Stimulated activated CD8-positive, alpha-beta memory T cell treated with anti-CD3 and anti-CD28 coated beads, Interleukin-15, amount 100 ng/mL, for 24 hours (primary cell): Measurements from ENCODE around the gene KCNN3.

Experiments used
- DNase-seq: peaks from one replicate; pipeline ENCODE4 v3.0.0-alpha.2; 2020; ENCODE audit warnings: low read depth

The KCNN3 gene

GRCh38 chr1:154661110-154661509, 209.0 kb downstream of the KCNN3 start:
- no peak for DNase-seq

DNA sequence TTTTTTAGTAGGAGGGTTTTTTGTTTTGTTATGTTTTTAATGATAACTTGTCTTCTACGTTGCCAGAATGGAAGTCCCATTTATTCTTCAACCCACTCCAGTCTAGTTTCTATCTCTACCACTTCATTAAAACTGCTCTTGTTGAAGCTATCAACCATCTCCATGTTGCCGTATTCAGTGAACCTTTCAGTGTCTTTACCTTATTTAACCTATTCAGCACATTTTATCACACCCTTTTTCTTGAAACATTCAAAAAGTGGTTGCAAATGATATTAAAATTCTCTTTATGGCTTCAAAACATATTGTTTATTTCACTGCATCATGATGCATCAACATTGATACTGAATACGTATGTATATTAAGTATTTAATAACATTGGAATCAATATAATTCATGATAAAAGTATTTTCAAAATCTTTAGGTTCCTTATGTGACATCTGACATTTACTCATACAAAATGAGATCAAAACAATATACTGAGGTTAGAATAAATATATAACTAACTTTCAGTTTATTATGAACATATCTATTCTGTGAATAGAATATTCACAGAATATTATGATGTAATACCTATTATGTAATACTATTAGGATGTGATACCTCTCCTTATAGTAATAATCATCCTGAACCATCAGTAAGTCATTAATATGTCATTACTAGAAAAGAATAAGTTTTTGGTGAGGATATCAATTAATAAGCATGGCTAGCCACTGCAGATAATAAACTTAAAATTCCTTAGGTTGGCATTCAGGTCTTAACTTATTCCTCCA, 210.1 kb downstream of the KCNN3 start:
- no peak for DNase-seq

- no peak for DNase-seq
Observed at GRCh38 chr1:154657556-154657955, 212.5 kb downstream of the KCNN3 start.

DNA sequence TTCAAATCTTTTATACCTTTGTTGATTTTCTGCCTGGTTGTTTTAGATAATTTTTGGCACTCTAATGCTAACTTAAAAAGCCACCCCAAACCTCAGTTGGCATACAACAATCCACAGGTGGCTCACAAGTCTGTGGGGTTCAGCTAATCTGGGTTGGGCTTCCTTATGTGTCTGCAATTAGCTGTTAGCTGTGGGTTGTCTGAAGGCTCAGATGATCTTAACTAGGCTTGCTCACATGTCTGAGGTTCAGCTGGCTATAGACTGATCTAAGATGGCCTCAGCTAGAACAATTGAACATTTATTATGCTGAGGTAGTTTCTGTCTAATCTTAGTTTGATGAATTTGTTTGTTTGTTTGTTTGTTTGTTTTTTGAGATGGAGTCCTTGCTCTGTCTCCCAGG, 217.2 kb downstream of the KCNN3 start:
- DNase-seq: no peak
